ENCODE data around the gene ME1.
"Not testable (repeated sequence)": the region's sequence is repeated elsewhere in the genome, so short reads cannot be mapped to it uniquely, and the experiment has no call there.

The ME1 gene

DNA sequence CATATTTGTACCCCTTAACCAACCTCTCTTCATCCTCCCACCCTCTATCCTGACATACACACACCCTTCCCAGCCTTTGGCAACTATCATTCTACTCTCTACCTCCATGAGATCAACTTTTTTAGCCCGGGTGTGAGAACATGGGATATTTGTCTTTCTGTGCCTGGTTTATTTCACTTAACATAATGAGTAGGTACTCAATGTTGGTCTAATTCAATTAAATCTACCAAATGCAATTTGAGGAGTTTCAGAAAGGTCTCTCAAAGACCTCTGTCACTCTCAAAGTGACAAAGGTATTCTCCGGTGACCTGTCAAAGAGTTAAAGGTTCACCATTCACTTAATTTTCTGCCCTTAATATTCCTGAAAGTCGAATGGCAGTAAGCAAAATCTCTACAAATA is 87.7 kb downstream of the ME1 start:
- DNase-seq, result no peak

DNA sequence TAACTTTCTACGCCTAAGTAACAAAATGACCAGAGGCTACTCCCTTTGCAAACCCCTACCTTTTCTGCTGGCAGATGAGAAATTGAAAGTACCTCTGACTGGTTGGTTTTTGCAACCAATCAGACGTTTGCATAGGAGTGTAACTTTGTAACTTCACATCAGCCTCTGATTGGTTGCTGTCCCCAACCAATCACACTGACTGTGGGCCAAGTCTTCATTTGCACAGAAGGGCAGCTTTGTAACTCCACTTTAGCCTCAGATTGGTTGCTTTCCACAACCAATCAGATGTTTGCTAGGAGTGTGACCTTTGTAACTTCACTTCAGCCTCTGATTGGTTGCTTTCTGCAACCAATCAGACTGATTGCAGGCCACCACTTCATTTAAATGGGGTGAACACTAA is 89.1 kb downstream of the ME1 start:
- DNase-seq, result no peak

GRCh38 chr6:83333916-83334315 is 96.9 kb downstream of the ME1 start:
- DNase-seq, result not testable (repeated sequence)

DNA sequence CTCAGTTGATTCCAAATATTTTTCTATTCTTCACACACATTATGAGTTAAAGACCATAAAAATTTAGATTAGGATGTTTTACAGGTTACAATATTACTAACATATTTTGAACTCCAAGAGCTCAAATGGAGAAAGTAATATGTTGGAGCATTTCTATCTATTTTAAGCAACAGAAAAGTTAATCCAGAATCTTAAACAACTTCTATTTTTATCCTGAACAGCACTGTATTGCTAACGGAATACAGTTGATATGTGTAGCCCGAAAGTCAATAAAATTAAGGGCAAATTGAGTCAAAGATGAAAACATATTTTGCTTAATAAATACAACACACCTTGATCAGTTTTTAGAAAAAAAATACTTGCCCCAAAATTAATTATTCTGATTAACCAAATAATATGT is 97.4 kb downstream of the ME1 start:
- no peak for DNase-seq

DNA sequence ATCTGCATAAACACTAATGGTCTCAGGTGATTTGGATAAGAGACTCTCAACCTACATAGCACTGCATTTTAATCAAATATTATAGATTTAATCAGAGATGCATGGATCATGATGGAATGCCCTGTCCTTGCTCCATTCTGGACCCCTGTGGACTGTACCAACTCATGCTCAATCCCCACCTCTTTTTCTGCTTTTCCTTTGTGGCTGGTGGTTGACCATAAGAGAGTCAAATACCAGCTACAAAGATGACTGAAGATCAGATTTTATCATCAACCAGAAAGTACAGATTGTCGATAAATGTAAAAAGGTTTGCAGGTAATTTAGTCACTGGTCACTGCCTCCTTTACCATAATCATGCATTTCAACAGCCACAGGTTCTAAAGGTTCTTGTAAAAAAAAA is 116.2 kb downstream of the ME1 start:
- no peak for DNase-seq

- DNase-seq, result no peak
Measured at GRCh38 chr6:83313882-83314281, 117.0 kb downstream of the ME1 start.

GRCh38 chr6:83311231-83311630 is 119.6 kb downstream of the ME1 start:
- DNase-seq, result no peak

DNA sequence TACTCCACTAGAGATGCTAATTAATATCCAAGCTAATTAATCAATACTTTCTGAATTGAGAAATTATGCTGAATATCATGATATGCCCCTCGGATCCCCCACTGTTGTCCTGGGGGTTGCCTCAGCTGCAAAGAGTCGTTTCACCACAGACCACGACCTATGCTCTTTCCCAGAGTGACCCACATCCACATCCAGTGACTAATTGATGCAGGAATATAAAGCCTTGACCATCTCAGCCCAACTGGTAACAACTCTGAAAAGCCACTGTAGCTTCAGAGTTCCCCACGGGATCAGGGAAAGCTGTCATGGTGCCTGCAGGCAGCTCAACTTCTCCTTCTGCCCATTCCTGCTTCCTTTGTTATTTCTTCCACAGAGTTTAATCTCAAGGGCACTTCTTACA is 120.8 kb downstream of the ME1 start:
- no peak for DNase-seq

DNA sequence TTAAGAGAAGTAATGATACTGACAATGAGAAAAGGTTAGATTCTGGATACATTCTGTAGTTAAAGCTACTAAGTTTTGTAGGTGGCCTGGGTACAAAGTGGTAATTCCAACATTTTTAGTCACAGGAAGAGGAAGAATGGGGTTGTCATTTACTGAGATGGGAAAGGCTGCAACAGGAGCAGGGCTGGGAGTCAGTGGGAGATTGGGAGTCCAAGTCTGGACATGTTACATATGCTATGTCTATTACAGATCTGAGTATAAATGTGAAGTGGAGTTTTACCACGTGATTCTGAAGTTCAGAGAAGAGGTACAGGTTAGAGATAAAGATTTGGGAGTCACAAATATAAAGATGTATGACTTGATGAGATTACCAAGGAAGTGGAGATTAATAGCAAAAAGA is 121.5 kb downstream of the ME1 start:
- no peak for DNase-seq

GRCh38 chr6:83308833-83309232 is 122.0 kb downstream of the ME1 start:
- no peak for DNase-seq

DNA sequence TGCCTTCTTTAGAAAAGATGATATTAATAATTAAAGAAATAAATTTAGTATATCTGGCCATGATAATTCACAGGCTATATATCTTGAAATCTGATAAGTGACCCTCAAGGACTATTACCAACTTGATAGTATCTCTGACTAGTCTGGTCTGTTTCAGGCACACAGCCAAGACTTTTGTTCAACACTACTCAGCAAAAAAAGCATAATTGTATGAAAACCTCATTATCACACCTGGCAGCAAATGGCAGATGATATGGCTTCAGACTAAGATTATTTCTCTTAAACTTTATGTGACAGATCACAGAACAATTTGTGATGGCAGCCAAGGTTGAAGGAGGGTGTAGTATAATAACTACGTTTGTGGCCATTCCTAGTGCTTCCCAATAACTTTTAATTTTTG is 123.0 kb downstream of the ME1 start:
- no peak for DNase-seq

DNA sequence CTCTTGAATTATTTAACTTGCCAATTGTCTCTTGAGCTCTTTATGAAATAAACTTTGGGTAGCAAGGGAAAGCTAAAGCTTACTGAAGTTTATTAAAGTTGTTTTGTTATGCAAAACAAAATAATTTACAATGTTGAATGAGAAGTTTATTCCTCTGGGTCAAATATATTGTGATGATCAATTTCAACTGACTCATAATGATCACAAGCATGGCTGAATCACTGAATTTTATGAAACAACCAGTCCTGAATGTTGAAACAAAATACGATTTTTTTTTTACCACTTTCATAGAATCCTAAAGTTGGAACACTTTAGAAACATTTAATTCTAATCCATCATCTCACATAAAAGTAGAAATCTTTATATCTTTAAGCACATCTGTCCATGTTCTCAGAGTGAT is 127.4 kb downstream of the ME1 start:
- no peak for DNase-seq

- DNase-seq, result no peak
Measured at GRCh38 chr6:83294676-83295075, 136.2 kb downstream of the ME1 start.

DNA sequence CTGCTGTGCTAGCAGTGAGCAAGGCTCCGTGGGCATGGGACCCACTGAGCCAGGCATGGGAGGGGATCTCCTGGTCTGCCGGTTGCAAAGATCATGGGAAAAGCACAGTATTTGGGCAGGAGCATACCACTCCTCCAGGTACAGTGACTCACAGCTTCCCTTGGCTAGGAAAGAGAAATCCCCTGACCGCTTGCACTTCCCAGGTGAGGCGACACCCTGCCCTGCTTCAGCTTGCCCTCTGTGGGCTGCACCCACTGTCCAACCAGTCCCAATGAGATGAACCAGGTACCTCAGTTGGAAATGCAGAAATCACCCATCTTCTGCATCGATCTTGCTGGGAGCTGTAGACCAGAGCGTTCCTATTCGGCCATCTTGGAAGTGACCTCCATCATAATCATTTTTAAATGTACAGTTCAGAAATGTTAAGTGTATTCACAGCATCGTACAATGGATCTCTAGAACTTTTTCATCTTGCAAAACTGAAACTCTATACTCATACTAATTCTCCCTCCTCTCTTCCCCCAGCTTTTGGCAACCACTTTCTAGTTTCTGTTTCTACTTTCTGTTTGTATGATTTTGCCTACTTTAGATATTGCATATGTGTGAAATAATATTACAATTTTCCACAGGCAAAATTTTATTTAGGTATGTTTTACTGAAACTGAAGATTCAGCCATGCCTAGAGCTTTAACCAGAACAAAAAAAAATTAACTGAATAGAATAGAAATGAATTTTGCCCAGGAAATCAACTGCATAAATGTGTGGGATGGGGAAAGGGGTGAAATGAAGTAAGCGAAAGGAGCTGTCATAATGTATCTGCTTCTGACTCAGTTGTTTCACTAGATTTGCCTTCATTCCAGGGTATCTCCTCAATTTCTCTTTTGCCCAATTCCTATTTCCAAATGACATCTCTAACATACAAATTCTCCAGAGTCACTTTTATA is 137.7 kb downstream of the ME1 start:
- no peak for DNase-seq

GRCh38 chr6:83287298-83287697 is 143.6 kb downstream of the ME1 start:
- not testable (repeated sequence) for DNase-seq

DNA sequence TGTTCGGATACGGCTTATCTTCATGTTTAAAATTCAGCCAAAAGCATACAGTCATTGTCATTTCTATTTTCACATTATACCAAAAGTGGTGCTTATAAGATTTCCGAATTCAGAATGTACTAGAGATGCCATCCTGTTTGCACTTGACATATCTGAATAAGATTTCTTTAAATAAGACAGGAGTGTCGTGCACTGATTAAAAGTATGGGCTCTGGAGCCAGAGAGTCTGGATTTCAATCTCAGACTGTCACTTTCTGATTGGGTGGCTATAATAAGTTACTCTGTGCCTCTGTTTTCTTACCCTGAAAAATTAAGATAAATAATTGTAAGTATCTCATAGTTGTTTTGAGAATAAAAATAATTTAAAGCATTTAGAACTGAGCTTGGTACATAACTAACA is 144.9 kb downstream of the ME1 start:
- DNase-seq, result no peak

- no peak for DNase-seq
Measured at GRCh38 chr6:83273596-83273995, 157.3 kb downstream of the ME1 start.

DNA sequence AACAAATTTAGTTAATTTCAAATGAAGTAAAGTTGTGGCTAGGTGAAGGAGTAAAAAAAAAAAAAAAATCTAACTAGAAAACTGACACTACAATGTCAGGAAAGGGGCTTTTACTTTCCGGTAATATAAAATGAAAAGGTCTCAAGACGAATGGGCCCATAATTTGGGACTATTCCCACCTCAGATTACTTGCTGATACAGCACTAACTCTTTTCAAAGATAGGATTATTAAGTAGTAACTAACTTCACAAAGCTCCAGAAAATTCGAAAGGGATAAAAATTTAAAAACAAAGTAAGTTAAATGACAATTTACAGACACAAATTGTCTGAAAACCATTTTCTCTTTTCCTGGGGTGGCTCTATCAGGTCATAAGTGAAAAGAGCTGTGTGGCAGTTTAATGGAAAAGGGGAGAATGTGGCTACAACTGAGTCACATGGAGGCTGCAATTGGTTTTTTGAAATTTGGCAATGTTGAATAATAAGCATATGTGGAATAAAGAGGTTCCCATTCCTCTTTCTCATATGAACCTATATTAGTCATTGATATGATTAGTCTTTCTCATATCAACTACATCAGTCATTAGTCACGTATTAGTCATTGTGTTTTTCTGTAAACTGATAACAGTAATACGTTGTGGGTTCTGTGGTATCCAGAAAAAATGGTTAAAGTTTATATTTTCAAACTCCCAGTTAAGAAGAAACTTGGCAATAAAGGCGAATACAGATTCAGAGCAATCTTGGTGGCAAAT is 159.7 kb downstream of the ME1 start:
- DNase-seq, result no peak

DNA sequence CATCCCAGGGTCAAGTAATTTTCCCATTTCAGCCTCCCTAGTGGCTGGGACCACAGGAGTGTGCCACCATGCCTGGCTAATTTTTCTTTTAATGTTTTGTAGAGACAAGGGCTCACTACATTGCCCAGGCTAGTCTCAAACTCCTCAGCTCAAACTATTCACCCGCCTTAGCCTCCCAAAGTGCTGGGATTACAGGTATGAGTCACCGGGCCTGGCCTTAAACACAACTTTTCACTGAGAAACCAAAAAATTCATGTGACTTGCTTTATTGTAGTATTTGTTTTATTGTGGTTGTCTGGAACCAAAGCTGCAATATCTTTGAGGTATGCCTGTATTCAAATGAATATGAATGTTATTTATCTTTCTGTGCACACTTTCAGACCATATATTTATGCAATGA is 165.5 kb downstream of the ME1 start:
- DNase-seq, result no peak

DNA sequence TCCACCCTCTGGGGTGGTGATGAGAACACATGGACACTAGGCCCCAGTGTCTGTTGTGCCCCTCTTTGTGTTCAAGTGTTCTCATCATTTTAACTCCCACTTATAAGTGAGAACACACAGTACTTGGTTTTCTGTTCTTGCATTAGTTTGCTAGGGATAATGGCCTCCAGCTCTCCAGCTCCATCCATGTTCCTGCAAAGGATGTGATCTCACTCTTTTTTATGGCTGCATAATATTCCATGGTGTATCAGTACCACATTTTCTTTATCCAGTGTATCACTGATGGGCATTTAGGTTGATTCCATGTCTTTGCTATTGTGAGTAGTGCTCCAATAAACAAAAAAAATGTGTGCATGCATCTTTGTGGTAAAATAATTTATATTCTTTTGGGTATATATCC is 170.3 kb downstream of the ME1 start:
- no peak for DNase-seq

DNA sequence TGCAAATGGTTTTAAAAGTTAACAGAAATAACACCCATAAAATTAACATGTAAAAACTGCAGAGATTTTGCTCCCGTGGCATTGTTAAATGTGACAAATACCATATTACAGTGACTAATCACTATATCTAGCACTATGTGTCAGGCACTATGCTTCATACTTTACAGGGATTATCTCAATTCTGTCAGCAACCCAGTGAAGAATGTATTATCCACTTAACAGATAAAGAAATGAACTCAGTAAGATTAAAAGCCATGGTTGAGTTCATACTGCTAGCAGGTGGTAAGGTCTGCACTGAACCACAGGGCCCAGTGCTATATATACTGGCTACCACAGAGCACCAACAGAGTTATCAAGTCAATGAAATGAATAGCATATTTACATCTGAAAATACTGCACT is 172.3 kb downstream of the ME1 start:
- no peak for DNase-seq

- no peak for DNase-seq
Measured at GRCh38 chr6:83257791-83258190, 173.1 kb downstream of the ME1 start.

DNA sequence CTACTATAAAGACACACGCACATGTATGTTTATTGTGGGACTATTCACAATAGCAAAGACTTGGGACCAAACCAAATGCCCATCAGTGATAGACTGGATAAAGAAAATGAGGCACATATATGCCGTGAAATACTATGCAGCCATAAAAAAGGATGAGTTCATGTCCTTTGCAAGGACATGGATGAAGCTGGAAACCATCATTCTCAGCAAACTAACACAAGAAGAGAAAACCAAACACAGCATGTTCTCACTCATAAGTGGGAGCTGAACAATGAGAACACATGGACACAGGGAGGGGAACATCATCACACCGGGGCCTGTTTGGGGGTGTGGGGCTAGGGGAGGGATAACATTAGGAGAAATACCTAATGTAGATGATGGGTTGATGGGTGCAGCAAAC is 174.1 kb downstream of the ME1 start:
- not testable (repeated sequence) for DNase-seq

GRCh38 chr6:83252719-83253118 is 178.1 kb downstream of the ME1 start:
- no peak for DNase-seq
